Upper lobe of left lung (tissue), 6 donors: ENCODE results near the gene EDC3. TPM values are rescaled to one million over a fixed set of nuclear protein-coding genes. Genes with fewer than 3 reads are reported as not detected.
"Not testable (repeated sequence)": the region's sequence is repeated elsewhere in the genome, so short reads cannot be mapped to it uniquely, and the experiment has no call there.

ENCODE experiments used
- ATAC-seq, 2 donors: fragments of 200-7000 bp; cut with Tn5 transposase; one replicate each; pipeline ENCODE4 v1.9.1; 2022; ENCODE audit warnings: mild to moderate bottlenecking in 2 of 2, moderate library complexity in 2 of 2; ENCODE audit not compliant: low FRiP score in 2 of 2
- DNase-seq, 2 donors: peaks; one replicate each; pipeline ENCODE4 v3.0.0-alpha.2; 2019 to 2020
- H3K27ac ChIP-seq, 4 donors: fragments of 200-600 bp; sonication (generic); one replicate each; pipeline ENCODE4 v1.5.1; 2016 to 2019
- H3K27me3 ChIP-seq, 4 donors: fragments of 200-600 bp; sonication (generic); one replicate each; pipeline ENCODE4 v1.5.1; 2017 to 2019
- H3K36me3 ChIP-seq, 4 donors: fragments of 200-600 bp; sonication (generic); one replicate each; pipeline ENCODE4 v1.5.1; 2016 to 2019
- H3K4me1 ChIP-seq, 4 donors: fragments of 200-600 bp; sonication (generic); one replicate each; pipeline ENCODE4 v1.5.1; 2018 to 2019
- H3K4me3 ChIP-seq, 4 donors: fragments of 200-600 bp; sonication (generic); one replicate each; pipeline ENCODE4 v1.5.1; 2017 to 2019; ENCODE audit warnings: mild to moderate bottlenecking in 2 of 4, moderate library complexity in 1 of 4
- H3K9me3 ChIP-seq, 4 donors: fragments of 200-600 bp; sonication (generic); one replicate each; pipeline ENCODE4 v1.5.1; 2018 to 2019
- CTCF ChIP-seq, 6 experiments: fragments of 450-650 bp in 4 of 6; fragments of 200-600 bp in 2 of 6; sonication (generic) in 2 of 6; IDR thresholded peaks; one replicate each; pipeline ENCODE4 v1.5.1; 2016 to 2019; ENCODE audit warnings: antibody characterized with exemption in 6 of 6
- EP300 ChIP-seq, 4 donors: sonication (generic); formaldehyde crosslinking; IDR thresholded peaks; one replicate each; pipeline ENCODE4 v1.5.1; 2017; ENCODE audit warnings: antibody characterized with exemption in 4 of 4, control low read depth in 2 of 4
- POLR2A ChIP-seq, 4 donors: fragments of 450-650 bp; IDR thresholded peaks; one replicate each; pipeline ENCODE4 v1.5.1; 2016 to 2017; ENCODE audit warnings: antibody characterized with exemption in 4 of 4, mild to moderate bottlenecking in 2 of 4
- POLR2AphosphoS5 ChIP-seq, 2 donors: sonication (generic); formaldehyde crosslinking; IDR thresholded peaks; one replicate each; pipeline ENCODE4 v1.5.1; 2017; ENCODE audit warnings: antibody characterized with exemption in 2 of 2
- WGBS, 2 donors: methylation state at CpG; one replicate each; pipeline ENCODE4 v1.1.5; 2017 to 2018; 5-methylcytosine and 5-hydroxymethylcytosine counted together
- total RNA-seq, 6 donors: library from RNA; depleted of rRNA in 4 of 6; stranded (reverse); fragments of >200 nt in 4 of 6; gene quantifications; one replicate each; pipeline versions ENCODE4 v1.1.0 to v1.2.1, GENCODE V29; 2016 to 2021
- donor health status: DM: no; HTN: no; CAD: no; lungs with moderate emphysema.
- donor health status: DM: no; HTN: yes; CAD: no; lungs with severe emphysema.

Gene EDC3
- total RNA-seq, 6 donors from 2014 or later = 16.7 to 43.0 (median 27.7) TPM

- 89 to 100% methylated on average over 3 to 5 of the region's 11 CpGs for WGBS, 2 donors
- H3K4me1 ChIP-seq = peaks cover 6 to 9% (median 8%) of the 10 kb centered on the region in 4 donors
- H3K27me3 ChIP-seq = no peaks in the 10 kb centered on the region
- H3K36me3 ChIP-seq = no peaks in the 10 kb centered on the region
- no peak overlapping the region for H3K4me3 ChIP-seq
- ATAC-seq (no peak), DNase-seq (peak in 1 of 2 donors; percentile 46)
- H3K9me3 ChIP-seq = no peaks in the 10 kb centered on the region
- no peak overlapping the region for H3K27ac ChIP-seq
- TF ChIP-seq CTCF (IDR thresholded peaks at IDR 0.05) (no peak), POLR2AphosphoS5 (IDR thresholded peaks at IDR 0.05) (no peak), EP300 (IDR thresholded peaks at IDR 0.05) (no peak), POLR2A (IDR thresholded peaks at IDR 0.05) (no peak)
Measured at GRCh38 chr15:74603789-74604705, 91.8 kb downstream of the EDC3 start.

GRCh38 chr15:74603026-74603788 lies 92.6 kb downstream of the EDC3 start:
- ATAC-seq (no peak), DNase-seq (peak in 1 of 2 donors; percentile 30)
- Histone ChIP-seq H3K27me3 (no peaks in the 10 kb centered on the region), H3K9me3 (no peaks in the 10 kb centered on the region), H3K4me1 (peaks cover 9 to 15% (median 12%) of the 10 kb centered on the region in 4 donors), H3K27ac (no peak overlapping the region), H3K36me3 (no peaks in the 10 kb centered on the region), H3K4me3 (no peak overlapping the region)
- TF ChIP-seq POLR2AphosphoS5 (IDR thresholded peaks at IDR 0.05) (no peak), POLR2A (IDR thresholded peaks at IDR 0.05) (no peak), CTCF (IDR thresholded peaks at IDR 0.05) (no peak), EP300 (IDR thresholded peaks at IDR 0.05) (no peak)
- WGBS, 2 donors = 93% methylated on average over 9 to 12 of the region's 13 CpGs

GRCh38 chr15:74599156-74599555 lies 96.7 kb downstream of the EDC3 start:
- Histone ChIP-seq H3K27ac (peak overlapping the region; percentile 72 to 92 (median 84)), H3K36me3 (peaks cover 0 to 21% (median 9%) of the 10 kb centered on the region in 4 donors), H3K9me3 (no peaks in the 10 kb centered on the region), H3K4me3 (peak overlapping the region; percentile 52 to 80 (median 63)), H3K27me3 (no peaks in the 10 kb centered on the region), H3K4me1 (peaks cover 13 to 19% (median 16%) of the 10 kb centered on the region in 4 donors)
- ATAC-seq = no peak
- TF ChIP-seq POLR2A (IDR thresholded peaks at IDR 0.05) = no peak
- TF ChIP-seq EP300 (IDR thresholded peaks at IDR 0.05) = no peak
- no peak for TF ChIP-seq POLR2AphosphoS5 (IDR thresholded peaks at IDR 0.05)
- no peak for TF ChIP-seq CTCF (IDR thresholded peaks at IDR 0.05)
- DNase-seq = no peak
- 67 to 82% methylated on average over 15 of the region's 15 CpGs for WGBS, 2 donors

GRCh38 chr15:74598126-74598842 lies 97.5 kb downstream of the EDC3 start:
- H3K27ac ChIP-seq = peak overlapping the region; percentile 72 to 92 (median 84)
- H3K9me3 ChIP-seq = no peaks in the 10 kb centered on the region
- DNase-seq = peak; percentile 95 to 97
- peak overlapping the region; percentile 52 to 80 (median 63) for H3K4me3 ChIP-seq
- no peaks in the 10 kb centered on the region for H3K27me3 ChIP-seq
- TF ChIP-seq POLR2AphosphoS5 (IDR thresholded peaks at IDR 0.05) (peak; percentile 44 to 93), EP300 (IDR thresholded peaks at IDR 0.05) (peak in 1 of 4 donors; percentile 6), CTCF (IDR thresholded peaks at IDR 0.05) (no peak), POLR2A (IDR thresholded peaks at IDR 0.05) (peak in 3 of 4 donors; percentile 18 to 87 (median 79))
- peak; percentile 95 to 98 for ATAC-seq
- H3K4me1 ChIP-seq = peaks cover 13 to 22% (median 21%) of the 10 kb centered on the region in 4 donors
- H3K36me3 ChIP-seq = peaks cover under 1 to 24% (median 13%) of the 10 kb centered on the region in 4 donors
- WGBS, 2 donors = 0 to 1% methylated on average over 13 to 26 of the region's 26 CpGs

- WGBS, 2 donors = 91 to 94% methylated on average over 12 to 14 of the region's 16 CpGs
- H3K4me1 ChIP-seq = peaks cover 13 to 31% (median 24%) of the 10 kb centered on the region in 4 donors
- peak in 1 of 2 donors; percentile 60 for DNase-seq
- H3K27me3 ChIP-seq, ATAC-seq, H3K4me3 ChIP-seq, H3K9me3 ChIP-seq: not testable (repeated sequence)
- H3K27ac ChIP-seq = peak overlapping the region in 1 of 4 donors; percentile 92
- peaks cover 5 to 33% (median 19%) of the 10 kb centered on the region in 4 donors for H3K36me3 ChIP-seq
Measured at GRCh38 chr15:74597146-74597705, 98.6 kb downstream of the EDC3 start.

- not testable (repeated sequence) for H3K9me3 ChIP-seq, DNase-seq, ATAC-seq, H3K27ac ChIP-seq, H3K27me3 ChIP-seq, H3K4me3 ChIP-seq
- H3K4me1 ChIP-seq = peaks cover 13 to 31% (median 24%) of the 10 kb centered on the region in 4 donors
- H3K36me3 ChIP-seq = peaks cover 5 to 38% (median 23%) of the 10 kb centered on the region in 4 donors
- 88 to 89% methylated on average over 6 to 10 of the region's 11 CpGs for WGBS, 2 donors
Measured at GRCh38 chr15:74596736-74597135, 99.1 kb downstream of the EDC3 start.
